CD4-positive, alpha-beta memory T cell (primary cell): Measurements from ENCODE around the gene TRAPPC6A. TPM values are rescaled to one million over a fixed set of nuclear protein-coding genes. Genes with fewer than 3 reads are reported as not detected.

Experiments
- CTCF ChIA-PET: fragments of 350-600 bp; sonication (Branson Sonifier 250); formaldehyde crosslinking; loops from one replicate; lab custom pipeline; 2021; ENCODE audit warnings: inconsistent platforms; ENCODE audit not compliant: partially characterized antibody; lab: Charles Lee
- POLR2A ChIA-PET: fragments of 350-600 bp; sonication (Branson Sonifier 250); formaldehyde crosslinking; loops from one replicate; lab custom pipeline; 2021; ENCODE audit not compliant: partially characterized antibody; lab: Charles Lee
- DNase-seq, 5 donors: peaks; one replicate each; pipeline versions ENCODE4 v3.0.0 to v3.0.0-alpha.2; 2020 to 2022; ENCODE audit warnings: mixed read lengths in 1 of 5
- H3K27ac ChIP-seq: one replicate; pipeline ENCODE4 v1.7.0; 2013; ENCODE audit warnings: low read depth, low read length
- H3K27me3 ChIP-seq: 2 replicates; pipeline ENCODE4 v1.7.0; 2013; ENCODE audit warnings: mild to moderate bottlenecking, low read length, moderate library complexity; ENCODE audit not compliant: insufficient read depth
- H3K36me3 ChIP-seq: 2 replicates; pipeline ENCODE4 v1.7.0; 2013; ENCODE audit warnings: mild to moderate bottlenecking, low read length, moderate library complexity; ENCODE audit not compliant: insufficient read depth
- H3K4me1 ChIP-seq: 2 replicates; pipeline ENCODE4 v1.7.0; 2013; ENCODE audit warnings: mild to moderate bottlenecking, low read length, moderate library complexity; ENCODE audit not compliant: insufficient read depth
- H3K4me3 ChIP-seq, 2 donors: one replicate each; pipeline ENCODE4 v1.7.0; 2013; ENCODE audit warnings: low read length in 2 of 2, mild to moderate bottlenecking in 1 of 2
- H3K9me3 ChIP-seq, 2 donors: one replicate each; pipeline ENCODE4 v1.7.0; 2013; ENCODE audit warnings: low read length in 2 of 2, control low read depth in 1 of 2; ENCODE audit not compliant: control insufficient read depth in 1 of 2
- H3K27ac Mint-ChIP-seq, 7 donors: one replicate each; pipeline ENCODE4 v1.8.0; 2020 to 2021; ENCODE audit warnings: mixed read lengths in 7 of 7, mild to moderate bottlenecking in 6 of 7, inconsistent platforms in 3 of 7, moderate library complexity in 3 of 7
- H3K27me3 Mint-ChIP-seq, 2 donors: one replicate each; pipeline ENCODE4 v1.8.0; 2020 to 2021; ENCODE audit warnings: mixed read lengths in 2 of 2
- H3K36me3 Mint-ChIP-seq, 2 donors: one replicate each; pipeline ENCODE4 v1.8.0; 2020 to 2021; ENCODE audit warnings: mixed read lengths in 2 of 2, inconsistent platforms in 1 of 2, mild to moderate bottlenecking in 1 of 2
- H3K4me1 Mint-ChIP-seq, 4 donors: one replicate each; pipeline ENCODE4 v1.8.0; 2020 to 2021; ENCODE audit warnings: mixed read lengths in 4 of 4, mild to moderate bottlenecking in 1 of 4
- H3K4me3 Mint-ChIP-seq, 8 donors: one replicate each; pipeline ENCODE4 v1.8.0; 2020 to 2021; ENCODE audit warnings: mixed read lengths in 8 of 8, mild to moderate bottlenecking in 7 of 8, moderate library complexity in 6 of 8, inconsistent platforms in 3 of 8
- H3K9me3 Mint-ChIP-seq, 8 donors: one replicate each; pipeline ENCODE4 v1.8.0; 2020 to 2021; ENCODE audit warnings: mixed read lengths in 8 of 8, mild to moderate bottlenecking in 5 of 8, inconsistent platforms in 3 of 8, moderate library complexity in 1 of 8
- intact Hi-C: fragments of 100-400 bp; cut with micrococcal nuclease; formaldehyde crosslinking; loops from one replicate; pipeline ENCODE4 v1.15.1; 2023
- polyA plus RNA-seq, 2 donors: library from polyadenylated mRNA; unstranded; fragments of 300-500 nt; fragmentation: Illumina TruSeq; gene quantifications; one replicate each; pipeline ENCODE4 v1.2.3, GENCODE V29; 2021
- total RNA-seq, 2 experiments: library from RNA; stranded (reverse); gene quantifications; one replicate each; pipeline ENCODE4 v1.2.3, GENCODE V29; 2021

Gene TRAPPC6A
- total and polyA plus RNA-seq, 4 experiments from 2014 or later, result 49.1 to 246 (median 106) TPM

DNA sequence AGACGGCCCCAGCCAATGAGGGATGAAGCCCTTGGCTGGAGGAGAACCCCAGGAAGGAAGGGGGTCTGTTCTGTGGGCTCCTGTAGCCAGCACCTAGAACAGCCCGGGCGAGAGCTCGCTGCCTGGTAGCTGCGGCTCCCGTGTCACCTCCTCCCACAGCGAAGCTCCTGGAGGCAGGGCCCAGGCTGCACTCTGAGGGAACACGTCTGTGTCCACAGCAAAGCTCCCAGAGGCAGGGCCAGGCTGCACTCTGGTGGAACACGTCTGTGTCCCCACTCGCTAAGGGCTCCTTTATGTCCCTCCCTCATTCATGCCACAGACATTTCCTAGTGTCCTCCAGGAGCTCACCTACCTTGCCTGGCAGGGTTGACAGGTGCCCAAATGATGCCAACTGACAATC lies 8.4 kb downstream of the TRAPPC6A start:
- Histone ChIP-seq H3K36me3 (no peaks in the 10 kb centered on the region), H3K27me3 (no peaks in the 10 kb centered on the region), H3K27ac (no peak overlapping the region), H3K4me3 (no peak overlapping the region), H3K4me1 (peaks cover 69% of the 10 kb centered on the region), H3K9me3 (no peaks in the 10 kb centered on the region)
- POLR2A ChIA-PET, result interaction anchor here (0.8 to 4.0 kb wide), 4 partner anchors 9 to 77 kb away, joined by 4 to 14 read pairs (median 12); partner anchors contain the start of genes BLOC1S3, PPP1R37 and TRAPPC6A
- Mint-ChIP-seq H3K4me3 (peak overlapping the region in 2 of 8 donors; percentile 46 to 59), H3K27me3 (no peaks in the 10 kb centered on the region), H3K9me3 (no peaks in the 10 kb centered on the region), H3K27ac (peak overlapping the region in 3 of 7 donors; percentile 24 to 42 (median 41)), H3K36me3 (no peaks in the 10 kb centered on the region), H3K4me1 (peaks cover 22 to 66% (median 44%) of the 10 kb centered on the region in 4 donors)
- CTCF ChIA-PET, result interaction anchor here (1.4 kb wide), 1 partner anchor 9 kb away, joined by 3 read pairs; the partner anchor contains the start of genes BLOC1S3 and TRAPPC6A
- intact Hi-C loops, result no loop called here
- DNase-seq, result no peak

DNA sequence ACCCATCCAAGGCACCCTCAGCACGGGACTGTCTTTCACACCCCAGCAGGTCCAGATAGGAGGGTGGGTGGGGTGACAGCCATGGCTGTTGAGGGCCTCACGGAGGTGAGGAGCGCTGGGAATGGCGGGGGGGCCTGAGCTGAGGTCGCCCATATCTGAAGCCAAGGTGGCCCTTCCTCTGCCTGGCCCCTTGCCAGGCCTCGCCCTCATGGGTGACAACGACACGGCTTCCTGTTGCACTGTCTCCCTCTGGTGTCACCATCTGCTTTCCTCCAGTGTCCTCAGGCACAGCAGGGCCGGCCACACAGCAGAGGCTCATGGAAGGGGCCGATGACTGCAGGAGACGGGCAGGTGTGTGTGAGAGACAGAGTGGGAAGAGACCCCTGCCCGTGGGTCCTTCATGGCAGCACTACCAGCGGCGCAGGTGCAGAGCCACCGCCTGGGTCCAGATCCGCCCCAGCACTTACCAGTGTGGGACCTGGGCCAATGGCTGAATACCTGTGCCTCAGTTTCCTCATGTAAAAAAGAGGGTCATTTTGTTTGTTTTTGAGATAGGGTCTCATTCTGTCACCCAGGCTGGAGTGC lies 9.2 kb downstream of the TRAPPC6A start:
- no peaks in the 10 kb centered on the region for H3K9me3 ChIP-seq
- no peaks in the 10 kb centered on the region for H3K27me3 Mint-ChIP-seq
- H3K36me3 Mint-ChIP-seq, result no peaks in the 10 kb centered on the region
- H3K4me3 Mint-ChIP-seq, result peak overlapping the region in 3 of 8 donors; percentile 17 to 45 (median 35)
- no peaks in the 10 kb centered on the region for H3K36me3 ChIP-seq
- H3K4me1 Mint-ChIP-seq, result peaks cover 24 to 69% (median 50%) of the 10 kb centered on the region in 4 donors
- POLR2A ChIA-PET, result interaction anchor here (2.3 kb wide), 1 partner anchor 10 kb away, joined by 12 read pairs; the partner anchor contains the start of genes BLOC1S3 and TRAPPC6A
- H3K27ac Mint-ChIP-seq, result peak overlapping the region in 4 of 7 donors; percentile 10 to 74 (median 61)
- intact Hi-C loops, result no loop called here
- CTCF ChIA-PET, result no interaction called here
- no peak overlapping the region for H3K27ac ChIP-seq
- DNase-seq, result no peak
- H3K9me3 Mint-ChIP-seq, result no peaks in the 10 kb centered on the region
- H3K27me3 ChIP-seq, result no peaks in the 10 kb centered on the region
- no peak overlapping the region for H3K4me3 ChIP-seq
- H3K4me1 ChIP-seq, result peaks cover 71% of the 10 kb centered on the region

DNA sequence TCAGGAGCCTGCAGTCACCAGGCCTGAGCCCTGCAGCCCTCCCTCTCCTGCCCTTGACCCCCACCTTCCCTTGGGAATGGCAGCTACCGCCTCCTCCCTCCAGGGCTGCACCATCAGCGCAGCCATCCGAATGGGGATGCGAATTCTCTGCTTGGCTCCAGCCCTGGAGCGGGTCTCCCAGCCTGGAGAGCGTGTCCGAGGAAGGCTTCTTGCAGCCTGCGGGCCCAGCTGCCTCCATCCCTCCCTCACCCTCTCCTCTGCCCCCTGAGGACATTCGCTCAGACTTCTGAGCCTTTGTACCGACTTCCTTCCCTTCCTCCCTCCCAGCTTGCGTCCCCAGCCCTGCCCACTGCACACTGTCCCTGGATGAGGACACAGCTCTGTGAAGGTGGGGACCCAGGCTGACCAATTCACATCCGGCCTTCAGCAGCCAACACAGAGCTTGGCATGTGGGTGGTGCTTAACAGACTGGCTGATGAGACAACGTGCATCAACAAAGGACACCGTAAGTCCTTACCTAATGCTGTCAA lies 11.2 kb downstream of the TRAPPC6A start:
- H3K4me3 ChIP-seq, result no peak overlapping the region
- no peaks in the 10 kb centered on the region for H3K36me3 ChIP-seq
- H3K9me3 ChIP-seq, result no peaks in the 10 kb centered on the region
- Mint-ChIP-seq H3K36me3 (no peaks in the 10 kb centered on the region), H3K27ac (peak overlapping the region in 2 of 7 donors; percentile 44 to 80), H3K4me1 (peaks cover 21 to 57% (median 44%) of the 10 kb centered on the region in 4 donors), H3K27me3 (no peaks in the 10 kb centered on the region), H3K4me3 (no peak overlapping the region), H3K9me3 (no peaks in the 10 kb centered on the region)
- ChIA-PET CTCF (interaction anchor here (1.1 kb wide), 1 partner anchor 11 kb away, joined by 3 read pairs; the partner anchor contains the start of gene TRAPPC6A), POLR2A (interaction anchor here (4.1 kb wide), 1 partner anchor 11 kb away, joined by 33 read pairs; the partner anchor contains the start of genes BLOC1S3 and TRAPPC6A)
- H3K27ac ChIP-seq, result no peak overlapping the region
- no peaks in the 10 kb centered on the region for H3K27me3 ChIP-seq
- H3K4me1 ChIP-seq, result peaks cover 56% of the 10 kb centered on the region
- intact Hi-C loops, result no loop called here
- no peak for DNase-seq

DNA sequence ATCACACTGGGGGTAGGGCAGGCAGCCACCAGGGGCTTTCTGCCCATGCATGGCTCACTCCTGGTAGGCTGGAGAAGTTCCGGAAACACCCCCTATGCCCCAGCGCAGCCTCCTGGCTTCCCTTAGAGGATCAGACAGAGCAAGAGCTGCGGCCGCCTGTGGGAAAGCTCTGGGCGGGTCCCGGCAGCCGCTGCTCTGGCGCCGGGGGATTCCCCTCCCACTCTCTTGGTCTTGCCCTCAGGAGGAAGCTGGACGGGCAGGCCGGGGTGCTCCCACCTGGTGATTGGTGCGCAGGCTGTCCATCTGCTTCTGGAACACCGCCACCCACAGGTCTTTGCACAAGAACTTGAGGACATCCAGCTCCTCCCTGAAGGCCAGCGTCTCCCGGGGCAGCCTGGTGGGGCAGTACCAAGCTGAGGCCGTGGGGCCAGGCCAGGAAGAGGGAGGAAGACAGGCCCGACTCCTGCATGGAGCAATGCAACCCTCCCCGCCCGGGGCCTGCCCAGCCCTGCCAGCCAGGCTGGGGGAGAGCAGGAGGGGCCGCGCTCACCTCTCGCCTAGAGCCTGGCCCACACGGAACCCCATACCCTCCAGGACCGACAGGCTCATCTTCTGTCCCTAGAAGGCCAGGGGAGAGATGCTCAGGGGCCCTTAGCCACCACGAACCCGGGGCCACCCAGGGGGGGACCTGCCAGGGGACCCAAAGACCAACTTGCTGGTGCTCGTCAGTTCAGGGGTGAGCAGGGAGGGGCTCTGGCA lies 13.3 kb downstream of the TRAPPC6A start:
- no peaks in the 10 kb centered on the region for H3K27me3 Mint-ChIP-seq
- intact Hi-C loops, result no loop called here
- ChIA-PET POLR2A (interaction anchor here (0.6 to 4.1 kb wide), 5 partner anchors 11 to 161 kb away, joined by 3 to 33 read pairs (median 7); partner anchors contain the start of genes BLOC1S3, PPP1R37 and TRAPPC6A), CTCF (interaction anchor here (1.7 kb wide), 2 partner anchors 13 to 22 kb away, joined by 5 to 9 read pairs; partner anchors contain the start of genes BLOC1S3 and TRAPPC6A)
- H3K4me1 Mint-ChIP-seq, result peaks cover 16 to 46% (median 34%) of the 10 kb centered on the region in 4 donors
- H3K36me3 ChIP-seq, result no peaks in the 10 kb centered on the region
- H3K9me3 ChIP-seq, result no peaks in the 10 kb centered on the region
- H3K36me3 Mint-ChIP-seq, result no peaks in the 10 kb centered on the region
- H3K27ac Mint-ChIP-seq, result peak overlapping the region; percentile 15 to 90 (median 59)
- H3K27me3 ChIP-seq, result no peaks in the 10 kb centered on the region
- peak overlapping the region; percentile 51 for H3K27ac ChIP-seq
- H3K9me3 Mint-ChIP-seq, result no peaks in the 10 kb centered on the region
- H3K4me1 ChIP-seq, result peaks cover 36% of the 10 kb centered on the region
- DNase-seq, result peak; percentile 46 to 80 (median 49)
- peak overlapping the region in 3 of 8 donors; percentile 17 to 61 (median 21) for H3K4me3 Mint-ChIP-seq
- no peak overlapping the region for H3K4me3 ChIP-seq

DNA sequence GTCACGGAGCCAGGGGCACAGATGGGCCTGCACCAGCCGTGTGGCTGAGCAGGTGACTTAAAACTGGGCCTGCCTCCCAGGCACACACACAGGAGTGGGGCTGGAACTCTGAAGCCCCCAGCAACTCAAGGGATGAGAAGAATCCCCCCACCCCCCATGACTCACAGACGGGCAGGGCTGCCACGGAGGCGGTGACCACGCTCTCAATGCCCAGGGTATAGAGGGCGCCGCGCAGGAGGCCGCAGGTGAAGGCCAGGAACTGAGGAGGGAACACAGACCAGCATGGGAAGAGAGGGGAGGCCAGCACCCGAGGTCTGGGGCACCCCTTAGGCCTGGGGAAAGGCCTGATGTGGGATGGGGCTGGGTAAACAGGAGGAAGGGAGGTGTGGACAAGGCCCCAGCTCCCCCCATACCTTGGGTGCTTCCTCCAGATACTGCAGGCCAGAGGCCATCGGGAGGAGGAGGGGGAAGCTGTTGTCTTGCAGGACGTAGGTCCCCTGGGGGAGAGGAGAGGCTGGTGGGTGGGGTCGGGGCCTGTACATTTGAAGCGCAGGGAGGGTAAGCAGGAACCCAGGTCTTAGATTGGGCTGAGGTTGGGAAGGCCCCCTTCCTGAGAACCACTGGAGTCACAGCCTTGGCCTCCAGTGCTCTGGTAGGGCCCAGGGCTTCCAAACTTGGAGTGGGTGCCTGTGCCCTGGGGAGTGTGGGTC lies 14.1 kb downstream of the TRAPPC6A start:
- no peak for DNase-seq
- peaks cover 27% of the 10 kb centered on the region for H3K4me1 ChIP-seq
- Mint-ChIP-seq H3K9me3 (no peaks in the 10 kb centered on the region), H3K27ac (peak overlapping the region; percentile 48 to 90 (median 76)), H3K4me1 (peaks cover 15 to 38% (median 29%) of the 10 kb centered on the region in 4 donors), H3K36me3 (no peaks in the 10 kb centered on the region), H3K27me3 (no peaks in the 10 kb centered on the region), H3K4me3 (peak overlapping the region in 5 of 8 donors; percentile 15 to 61 (median 46))
- no peaks in the 10 kb centered on the region for H3K27me3 ChIP-seq
- no peaks in the 10 kb centered on the region for H3K9me3 ChIP-seq
- POLR2A ChIA-PET, result interaction anchor here (0.6 to 4.1 kb wide), 5 partner anchors 10 to 162 kb away, joined by 3 to 33 read pairs (median 7); partner anchors contain the start of genes BLOC1S3, PPP1R37 and TRAPPC6A
- no peaks in the 10 kb centered on the region for H3K36me3 ChIP-seq
- peak overlapping the region; percentile 45 for H3K27ac ChIP-seq
- intact Hi-C loops, result no loop called here
- H3K4me3 ChIP-seq, result no peak overlapping the region
- CTCF ChIA-PET, result interaction anchor here (1.7 kb wide), 2 partner anchors 14 to 23 kb away, joined by 5 to 9 read pairs; partner anchors contain the start of genes BLOC1S3 and TRAPPC6A

DNA sequence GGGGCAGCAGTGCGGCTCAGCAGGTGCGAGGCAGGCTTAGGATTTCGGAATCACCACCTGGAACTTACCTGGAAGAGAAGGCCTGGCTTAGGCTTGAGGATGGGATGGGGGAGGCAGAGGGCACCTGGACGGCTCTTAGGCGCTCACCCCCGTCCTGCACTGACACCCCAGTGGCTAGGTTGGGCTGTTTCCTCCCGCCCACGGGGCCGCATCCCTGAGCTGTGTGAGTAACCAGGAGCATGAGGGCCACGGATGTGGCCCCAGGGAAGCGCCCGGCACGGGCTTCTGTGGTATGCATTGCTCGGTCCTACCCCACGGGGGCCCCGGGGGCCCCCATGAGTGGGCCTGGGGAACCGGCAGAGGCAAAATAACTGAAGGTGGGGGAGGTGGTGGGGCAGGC lies 14.9 kb downstream of the TRAPPC6A start:
- no peaks in the 10 kb centered on the region for H3K36me3 ChIP-seq
- H3K4me3 ChIP-seq, result no peak overlapping the region
- Mint-ChIP-seq H3K4me1 (peaks cover 14 to 35% (median 24%) of the 10 kb centered on the region in 4 donors), H3K4me3 (no peak overlapping the region), H3K27ac (peak overlapping the region in 1 of 7 donors; percentile 76), H3K36me3 (no peaks in the 10 kb centered on the region), H3K27me3 (peaks cover 0 to 1% of the 10 kb centered on the region in 2 donors), H3K9me3 (no peaks in the 10 kb centered on the region)
- POLR2A ChIA-PET, result interaction anchor here (1.1 to 4.1 kb wide), 2 partner anchors 10 to 15 kb away, joined by 4 to 33 read pairs; partner anchors contain the start of genes BLOC1S3 and TRAPPC6A
- DNase-seq, result no peak
- no peak overlapping the region for H3K27ac ChIP-seq
- intact Hi-C loops, result no loop called here
- no peaks in the 10 kb centered on the region for H3K9me3 ChIP-seq
- peaks cover 20% of the 10 kb centered on the region for H3K4me1 ChIP-seq
- CTCF ChIA-PET, result no interaction called here
- H3K27me3 ChIP-seq, result no peaks in the 10 kb centered on the region
